ENCODE results near the gene EVC. TPM values are rescaled to one million over a fixed set of nuclear protein-coding genes. Genes with fewer than 3 reads are reported as not detected.

Gene EVC
- total and polyA plus RNA-seq, 2 of the 8 experiments (the other 6 are each of a cell fraction or from before 2014, with no cell fraction given): 2.6 to 9.8 TPM

GRCh38 chr4:5751666-5752375 lies 40.8 kb downstream of the EVC start:
- peaks cover 0 to 2% (median 0%) of the 10 kb centered on the region in 4 experiments; a peak in 1 of 7 replicates for H3K27me3 ChIP-seq (replicated peaks in 1 of 4; ENCODE audit: control insufficient read depth in 3 of 4, extremely low read depth in 1 of 4, insufficient read depth in 3 of 4, low read length in 3 of 4)
- H3K9me3 ChIP-seq (ENCODE audit: insufficient read depth in 2 of 2, low read depth in 1 of 2, low read length in 1 of 2): no peaks in the 10 kb centered on the region
- H3K9ac ChIP-seq (replicated peaks in 1 of 4; ENCODE audit: extremely low read depth in 1 of 4, low read depth in 3 of 4, low read length in 3 of 4): no peak overlapping the region; a peak in 1 of 7 replicates
- peak overlapping the region; percentile 88 for H2BK120ac ChIP-seq (replicated peaks; ENCODE audit: low read depth, low read length)
- 0 out of 2 replicates have a peak overlapping the region, but pooled peaks have one; percentile 21 for H2BK15ac ChIP-seq (ENCODE audit: low read length)
- no peaks in the 10 kb centered on the region for H4K20me1 ChIP-seq (replicated peaks in 1 of 2; ENCODE audit: control insufficient read depth in 1 of 2, insufficient read depth in 2 of 2, low read length in 2 of 2)
- DNase-seq (ENCODE audit: low read depth in 1 of 2, low spot score in 2 of 2) (no peak), FAIRE-seq (no peak)
- no peaks in the 10 kb centered on the region for H3K79me1 ChIP-seq (ENCODE audit: low read depth, low read length)
- peak overlapping the region; percentile 58 for H3K4ac ChIP-seq (replicated peaks; ENCODE audit: insufficient read length, low read depth, low read length)
- peaks cover 2 to 6% (median 4%) of the 10 kb centered on the region in 4 experiments; a peak in 4 of 8 replicates for H3K36me3 ChIP-seq (ENCODE audit: control insufficient read depth in 2 of 4, insufficient read depth in 4 of 4, low read length in 3 of 4)
- peak overlapping the region; percentile 50 to 60 for H3K4me2 ChIP-seq (ENCODE audit: insufficient read depth in 1 of 2, low read depth in 2 of 2, low read length in 2 of 2)
- no peak overlapping the region for H3K23ac ChIP-seq (ENCODE audit: insufficient read length)
- H2BK20ac ChIP-seq (ENCODE audit: low read length): peak overlapping the region; percentile 11; the same call in 1 of the 2 replicates
- peak overlapping the region; percentile 29; the same call in 1 of the 2 replicates for H3K27ac ChIP-seq (ENCODE audit: low read depth, low read length)
- no peak overlapping the region for H3K56ac ChIP-seq (replicated peaks; ENCODE audit: insufficient read length, low read depth, low read length)
- WGBS, 2 experiments (ENCODE audit: extremely low coverage in 1 of 2, insufficient coverage in 1 of 2, insufficient read length in 1 of 2, insufficient replicate concordance in 2 of 2, low coverage in 1 of 2, low lambda C conversion rate in 2 of 2, missing lambda C conversion rate in 1 of 2): 43% methylated on average over 13 of the region's 14 CpGs; no CpG with 5 or more reads in 1 of the 2 experiments
- H4K91ac ChIP-seq (replicated peaks; ENCODE audit: insufficient read length, low read length): peak overlapping the region; percentile 86
- H4K5ac ChIP-seq (ENCODE audit: insufficient read length, low read depth, low read length): peak overlapping the region; percentile 46
- peak overlapping the region; percentile 82; the same call in 1 of the 2 replicates for H2BK12ac ChIP-seq (ENCODE audit: low read depth, low read length)
- peaks cover 0 to 22% (median 18%) of the 10 kb centered on the region in 4 experiments; a peak in 6 of 7 replicates for H3K4me1 ChIP-seq (replicated peaks in 1 of 4; ENCODE audit: control insufficient read depth in 3 of 4, insufficient read depth in 4 of 4, low read length in 3 of 4)
- peak overlapping the region; percentile 94; the same call in 1 of the 2 replicates for H2BK5ac ChIP-seq (ENCODE audit: low read depth, low read length)
- CTCF ChIA-PET (ENCODE audit: partially characterized antibody): interaction anchor here (1.2 to 2.0 kb wide), 6 partner anchors 13 to 138 kb away, joined by 3 to 7 read pairs (median 3); no protein-coding TSS in a partner anchor
- H2AK5ac ChIP-seq (ENCODE audit: low read depth, low read length): no peak overlapping the region; the same call in 1 of the 2 replicates
- H3K23me2 ChIP-seq (ENCODE audit: low read depth, low read length): peaks cover 4% of the 10 kb centered on the region; the same call in 1 of the 2 replicates
- no peak overlapping the region for H3K14ac ChIP-seq (ENCODE audit: insufficient read length)
- POLR2A ChIA-PET (ENCODE audit: partially characterized antibody): interaction anchor here (0.6 to 0.8 kb wide), 2 partner anchors 17 to 139 kb away, joined by 3 read pairs; no protein-coding TSS in a partner anchor
- no peak overlapping the region for H2AFZ ChIP-seq (ENCODE audit: low read length)
- peak overlapping the region in 2 of 4 experiments; percentile 12 to 26; a peak in 5 of 8 replicates for H3K4me3 ChIP-seq (ENCODE audit: extremely low read depth in 1 of 4, insufficient read depth in 2 of 4, low read depth in 3 of 4, low read length in 4 of 4)
- no peak for TF ChIP-seq GTF2F1 (IDR thresholded peaks at IDR 0.05; ENCODE audit: borderline replicate concordance, low read depth, low read length)
- peak in 1 of 2 experiments; percentile 42; a peak in 1 of 4 replicates for TF ChIP-seq SIN3A (conservative IDR thresholded peaks at IDR 0.05 in 1 of 2, IDR thresholded peaks at IDR 0.05 in 1 of 2; ENCODE audit: low read depth in 1 of 2, low read length in 2 of 2)
- peak; percentile 21 for TF ChIP-seq ASH2L (IDR thresholded peaks at IDR 0.05; ENCODE audit: low read length)
- H3K79me2 ChIP-seq (ENCODE audit: control insufficient read depth in 1 of 2, insufficient read depth in 2 of 2, low read length in 2 of 2): no peaks in the 10 kb centered on the region
- H3K18ac ChIP-seq (ENCODE audit: extremely low read depth, low read length): peak overlapping the region; percentile 84
- H4K8ac ChIP-seq (ENCODE audit: extremely low read depth, insufficient read depth, low read length): no peak overlapping the region; the same call in none of the 2 replicates

Data from H1 (cell line).